ENCODE data around the gene ARMH1.

DNA sequence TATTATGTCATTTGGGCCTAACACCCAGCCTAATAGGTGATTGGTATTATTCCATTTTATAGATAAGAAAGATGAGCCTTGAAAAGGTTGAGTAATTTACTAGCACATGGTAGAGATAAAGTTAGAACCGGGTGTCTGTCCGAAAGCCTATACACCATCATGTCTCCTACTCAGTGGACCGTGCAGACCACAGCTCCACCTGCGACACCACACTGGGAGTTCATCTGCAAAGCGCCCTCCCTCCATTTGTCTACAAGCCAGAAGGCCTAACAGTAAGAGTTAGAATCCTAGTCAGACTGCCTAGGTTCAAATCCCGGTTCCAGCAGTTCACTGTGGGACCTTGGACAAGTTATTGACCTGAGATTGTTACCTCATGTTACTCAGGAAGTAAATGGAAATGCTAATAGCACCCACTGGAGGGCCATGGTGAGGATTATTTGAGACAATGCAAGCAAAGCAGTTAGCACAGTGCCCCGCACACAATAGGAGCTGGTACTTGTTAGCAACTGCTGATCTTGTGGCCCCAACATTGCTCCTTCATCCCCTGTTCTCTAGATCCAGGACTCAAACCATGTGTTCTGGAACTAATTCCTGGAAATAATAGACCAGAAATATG is 20.5 kb downstream of the ARMH1 start:
- no peak for TF ChIP-seq POLR2A (IDR thresholded peaks at IDR 0.05)
- TF ChIP-seq, protein P1, sequence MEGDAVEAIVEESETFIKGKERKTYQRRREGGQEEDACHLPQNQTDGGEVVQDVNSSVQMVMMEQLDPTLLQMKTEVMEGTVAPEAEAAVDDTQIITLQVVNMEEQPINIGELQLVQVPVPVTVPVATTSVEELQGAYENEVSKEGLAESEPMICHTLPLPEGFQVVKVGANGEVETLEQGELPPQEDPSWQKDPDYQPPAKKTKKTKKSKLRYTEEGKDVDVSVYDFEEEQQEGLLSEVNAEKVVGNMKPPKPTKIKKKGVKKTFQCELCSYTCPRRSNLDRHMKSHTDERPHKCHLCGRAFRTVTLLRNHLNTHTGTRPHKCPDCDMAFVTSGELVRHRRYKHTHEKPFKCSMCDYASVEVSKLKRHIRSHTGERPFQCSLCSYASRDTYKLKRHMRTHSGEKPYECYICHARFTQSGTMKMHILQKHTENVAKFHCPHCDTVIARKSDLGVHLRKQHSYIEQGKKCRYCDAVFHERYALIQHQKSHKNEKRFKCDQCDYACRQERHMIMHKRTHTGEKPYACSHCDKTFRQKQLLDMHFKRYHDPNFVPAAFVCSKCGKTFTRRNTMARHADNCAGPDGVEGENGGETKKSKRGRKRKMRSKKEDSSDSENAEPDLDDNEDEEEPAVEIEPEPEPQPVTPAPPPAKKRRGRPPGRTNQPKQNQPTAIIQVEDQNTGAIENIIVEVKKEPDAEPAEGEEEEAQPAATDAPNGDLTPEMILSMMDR (IDR thresholded peaks at IDR 0.05), result no peak
- TF ChIP-seq EP300 (IDR thresholded peaks at IDR 0.05), result no peak

Data from ovary (tissue), 3 donors.